Glutamatergic neuron (in vitro differentiated cells): Measurements from ENCODE around the gene PDLIM4. TPM values are rescaled to one million over a fixed set of nuclear protein-coding genes. Genes with fewer than 3 reads are reported as not detected.

ENCODE experiments used
- DNase-seq: peaks from one replicate; pipeline ENCODE4 v3.0.0; 2022
- H3K27ac Mint-ChIP-seq: one replicate; pipeline ENCODE4 v1.8.0; 2020; ENCODE audit warnings: mild to moderate bottlenecking, mixed read lengths, inconsistent platforms; ENCODE audit not compliant: unreplicated experiment
- H3K27me3 Mint-ChIP-seq: one replicate; pipeline ENCODE4 v1.8.0; 2020; ENCODE audit warnings: mild to moderate bottlenecking, moderate library complexity, mixed read lengths, inconsistent platforms; ENCODE audit not compliant: unreplicated experiment
- H3K36me3 Mint-ChIP-seq: one replicate; pipeline ENCODE4 v1.8.0; 2020; ENCODE audit warnings: mild to moderate bottlenecking, mixed read lengths, inconsistent platforms; ENCODE audit not compliant: unreplicated experiment
- H3K4me1 Mint-ChIP-seq: one replicate; pipeline ENCODE4 v1.8.0; 2020; ENCODE audit warnings: mild to moderate bottlenecking, low read depth, mixed read lengths, inconsistent platforms; ENCODE audit not compliant: unreplicated experiment
- H3K4me3 Mint-ChIP-seq: one replicate; pipeline ENCODE4 v1.8.0; 2020; ENCODE audit warnings: mild to moderate bottlenecking, mixed read lengths, inconsistent platforms; ENCODE audit not compliant: unreplicated experiment
- H3K9me3 Mint-ChIP-seq: one replicate; pipeline ENCODE4 v1.8.0; 2020; ENCODE audit warnings: mild to moderate bottlenecking, moderate library complexity, mixed read lengths, inconsistent platforms; ENCODE audit not compliant: unreplicated experiment
- CTCF ChIP-seq: fragments of 200-600 bp; sonication (generic); IDR thresholded peaks from one replicate; pipeline ENCODE4 v1.5.0; 2021; ENCODE audit not compliant: partially characterized antibody, unreplicated experiment
- total RNA-seq: library from RNA; stranded (reverse); fragmentation: NEBNext Ultra II Directional; extraction: Animal tissue kit (Norgen Biotek cat#: 25700); gene quantifications from one replicate; pipeline ENCODE4 v1.2.1, GENCODE V29; 2021; ENCODE audit not compliant: unreplicated experiment

PDLIM4 gene
- total RNA-seq, 1 donor from 2014 or later = 81.6 TPM

GRCh38 chr5:132310141-132310834, 52.8 kb downstream of the PDLIM4 start:
- no peak for TF ChIP-seq CTCF
- DNase-seq = no peak
- no peaks in the 10 kb centered on the region for H3K27me3 Mint-ChIP-seq
- peaks cover 2% of the 10 kb centered on the region for H3K36me3 Mint-ChIP-seq
- peaks cover 1% of the 10 kb centered on the region for H3K9me3 Mint-ChIP-seq
- H3K27ac Mint-ChIP-seq = no peak overlapping the region
- H3K4me1 Mint-ChIP-seq = no peaks in the 10 kb centered on the region
- no peak overlapping the region for H3K4me3 Mint-ChIP-seq

- Mint-ChIP-seq H3K36me3 (no peaks in the 10 kb centered on the region), H3K4me1 (no peaks in the 10 kb centered on the region), H3K9me3 (peaks cover 1% of the 10 kb centered on the region), H3K4me3 (no peak overlapping the region), H3K27ac (no peak overlapping the region), H3K27me3 (no peaks in the 10 kb centered on the region)
- DNase-seq = no peak
- TF ChIP-seq CTCF = no peak
Observed at GRCh38 chr5:132313366-132313765, 55.9 kb downstream of the PDLIM4 start.

GRCh38 chr5:132313961-132314432, 56.5 kb downstream of the PDLIM4 start:
- Mint-ChIP-seq H3K27me3 (no peaks in the 10 kb centered on the region), H3K27ac (no peak overlapping the region), H3K4me3 (no peak overlapping the region), H3K4me1 (no peaks in the 10 kb centered on the region), H3K9me3 (peaks cover 1% of the 10 kb centered on the region), H3K36me3 (no peaks in the 10 kb centered on the region)
- DNase-seq = no peak
- TF ChIP-seq CTCF = no peak

GRCh38 chr5:132315529-132316067, 58.1 kb downstream of the PDLIM4 start:
- no peak overlapping the region for H3K27ac Mint-ChIP-seq
- peaks cover 1% of the 10 kb centered on the region for H3K9me3 Mint-ChIP-seq
- H3K36me3 Mint-ChIP-seq = no peaks in the 10 kb centered on the region
- DNase-seq = no peak
- no peak for TF ChIP-seq CTCF
- no peaks in the 10 kb centered on the region for H3K4me1 Mint-ChIP-seq
- H3K4me3 Mint-ChIP-seq = no peak overlapping the region
- no peaks in the 10 kb centered on the region for H3K27me3 Mint-ChIP-seq

- no peak for TF ChIP-seq CTCF
Observed at GRCh38 chr5:132319975-132320374, 62.5 kb downstream of the PDLIM4 start.

More at GRCh38 chr5:132319975-132320374, 62.5 kb downstream of the PDLIM4 start:
- H3K4me1 Mint-ChIP-seq = no peaks in the 10 kb centered on the region
- DNase-seq = no peak
- peaks cover 2% of the 10 kb centered on the region for H3K9me3 Mint-ChIP-seq
- H3K27me3 Mint-ChIP-seq = no peaks in the 10 kb centered on the region
- H3K27ac Mint-ChIP-seq = no peak overlapping the region
- no peak overlapping the region for H3K4me3 Mint-ChIP-seq
- no peaks in the 10 kb centered on the region for H3K36me3 Mint-ChIP-seq
